Heart left ventricle (tissue), 16 donors: ENCODE data around the gene HARS1. TPM values are rescaled to one million over a fixed set of nuclear protein-coding genes. Genes with fewer than 3 reads are reported as not detected.
"Not testable (repeated sequence)": the region's sequence is repeated elsewhere in the genome, so short reads cannot be mapped to it uniquely, and the experiment has no call there.

Experiments
- ATAC-seq, 4 donors: fragments of 200-7000 bp; cut with Tn5 transposase; one replicate each; pipeline ENCODE4 v1.9.1; 2020 to 2022; ENCODE audit warnings: moderate library complexity in 4 of 4, mild to moderate bottlenecking in 3 of 4, moderate number of reproducible peaks in 1 of 4
- DNase-seq, 5 donors: peaks; one replicate each; pipeline ENCODE4 v3.0.0-alpha.2; 2020
- H3K27ac ChIP-seq, 12 donors: fragments of 200-600 bp; sonication (generic) in 4 of 12; one replicate each; pipeline versions ENCODE4 v1.5.0 to v1.8.0; 2016 to 2022; ENCODE audit warnings: mild to moderate bottlenecking in 2 of 12
- H3K27me3 ChIP-seq, 9 donors: fragments of 200-600 bp; sonication (generic) in 2 of 9; one replicate each; pipeline versions ENCODE4 v1.5.1 to v1.8.0; 2016 to 2022; ENCODE audit warnings: mild to moderate bottlenecking in 3 of 9
- H3K36me3 ChIP-seq, 9 donors: fragments of 200-600 bp; sonication (generic) in 2 of 9; one replicate each; pipeline versions ENCODE4 v1.5.0 to v1.8.0; 2018 to 2022; ENCODE audit warnings: mild to moderate bottlenecking in 2 of 9
- H3K4me1 ChIP-seq, 12 donors: fragments of 200-600 bp; sonication (generic) in 4 of 12; one replicate each; pipeline versions ENCODE4 v1.5.0 to v1.8.0; 2016 to 2022; ENCODE audit warnings: mild to moderate bottlenecking in 3 of 12
- H3K4me3 ChIP-seq, 12 donors: fragments of 200-600 bp; sonication (generic) in 4 of 12; one replicate each; pipeline versions ENCODE4 v1.5.0 to v1.8.0; 2017 to 2022; ENCODE audit warnings: mild to moderate bottlenecking in 9 of 12, moderate library complexity in 4 of 12
- H3K9me3 ChIP-seq, 12 donors: fragments of 200-600 bp; sonication (generic) in 4 of 12; one replicate each; pipeline versions ENCODE4 v1.5.0 to v1.8.0; 2016 to 2022; ENCODE audit warnings: mild to moderate bottlenecking in 1 of 12
- CTCF ChIP-seq, 12 donors: fragments of 200-600 bp; sonication (generic) in 4 of 12; IDR thresholded peaks; one replicate each; pipeline versions ENCODE4 v1.5.0 to v1.8.0; 2018 to 2022; ENCODE audit warnings: antibody characterized with exemption in 12 of 12, mild to moderate bottlenecking in 5 of 12
- POLR2A ChIP-seq, 2 donors: fragments of 450-650 bp; IDR thresholded peaks; one replicate each; pipeline ENCODE4 v1.6.1; 2017; ENCODE audit warnings: antibody characterized with exemption in 2 of 2, mild to moderate bottlenecking in 2 of 2, moderate library complexity in 2 of 2
- WGBS, 4 donors: extraction: QIAGEN DNeasy Blood & Tissue Kit in 2 of 4; methylation state at CpG; one replicate each; pipeline versions ENCODE4 v1.1.5 to v1.1.7; 2013 to 2018; 5-methylcytosine and 5-hydroxymethylcytosine counted together
- intact Hi-C, 10 donors: fragments of 100-400 bp; cut with DNase I; formaldehyde crosslinking; loops; one replicate each; pipeline versions ENCODE4 v1.11.1 to v1.14.2; 2022
- polyA plus RNA-seq, 2 donors: library from polyadenylated mRNA; stranded (reverse); fragments of 200-250 nt; gene quantifications; one replicate each; pipeline ENCODE4 v1.2.3, GENCODE V29; 2013
- total RNA-seq, 9 donors: library from RNA; depleted of rRNA in 2 of 9; stranded (reverse); fragments of >200 nt in 2 of 9; fragmentation: NEBNext Ultra II Directional in 3 of 9; extraction: Animal tissue kit (Norgen Biotek cat#: 25700) in 3 of 9; gene quantifications; one replicate each; pipeline versions ENCODE4 v1.1.0 to v1.2.4, GENCODE V29; 2016 to 2023
- donor health status: ischemic (EF 13 %, LVEDD 7.1; RV severe dilation, severe dysfunction).
- donor health status: healthy with polysubstance abuse.
- donor health status: DM: no; HTN: yes; CAD: no.
- donor health status: DM: no; HTN: no; CAD: no.
- donor health status: ischemic (EF 25% LVEDD 6.9; RV normal size, moderate dysfunction).
- donor health status: ischemic (EF 25% LVEDD 5.7; RV mildly dilated, moderate dysfunction).
- donor health status: healthy.
- donor health status: DM: yes; HTN: yes; CAD: no.
- donor health status: ischemic (EF 35%, LVEDD 5.7; RV mildly dilated, moderate dysfunction).
- donor health status: nonischemic (EF 11% LVEDD 7.7; RV severe dilation, severe dysfunction).
- donor health status: DM: yes; HTN: yes; CAD: no.
- donor health status: PGD.
- donor health status: ischemic (EF 29% LVEDD 5.4; RV normal size, mild dysfunction).
- donor health status: nonischemic (EF 23%, LVEDD 6.1; RV moderate dilation, normal function).

Gene HARS1
- total and polyA plus RNA-seq, 11 donors, result 31.3 to 58.6 (median 37.2) TPM

DNA sequence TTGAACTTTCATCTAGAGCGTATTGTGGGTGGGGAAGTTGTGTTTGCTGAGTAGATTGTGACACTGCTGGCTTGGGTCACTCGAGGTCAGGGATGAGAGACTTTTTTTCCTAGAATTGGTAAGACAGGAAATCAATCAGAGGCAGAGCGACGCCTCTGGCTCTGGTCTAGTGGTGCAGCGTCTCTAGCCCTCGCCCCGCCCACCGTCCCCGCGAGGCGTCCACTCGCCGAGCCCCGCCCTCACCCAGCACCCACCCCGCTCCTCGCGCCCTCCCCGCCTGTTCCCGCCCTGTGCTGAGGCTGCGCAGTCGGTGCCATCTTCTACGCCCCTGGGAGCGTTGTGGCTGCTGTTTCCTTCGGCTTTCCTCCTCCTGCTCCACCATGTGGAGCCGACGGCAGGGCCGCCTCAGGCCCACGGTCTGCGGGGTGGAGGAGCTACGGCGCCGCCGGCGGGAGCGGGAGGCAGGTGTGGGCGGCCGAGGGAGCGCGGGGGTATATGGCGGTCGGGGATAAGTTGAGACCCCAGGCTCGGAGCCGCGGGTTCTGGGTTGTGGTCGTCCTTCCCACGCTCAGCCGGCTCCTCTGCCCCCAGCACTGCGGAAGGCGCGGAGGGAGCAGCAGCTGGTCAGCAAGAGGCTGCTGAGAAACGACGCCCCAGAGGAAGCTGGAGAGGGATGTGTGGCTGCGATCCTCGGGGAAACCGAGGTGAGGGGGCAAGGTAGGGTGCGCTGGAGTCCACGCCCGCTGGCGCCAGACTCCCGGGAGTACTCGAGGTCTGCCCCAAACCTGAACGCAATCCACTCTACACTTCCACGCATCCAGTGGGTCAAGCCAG, 51.8 kb downstream of the HARS1 start, which contains the start of gene TMCO6:
TMCO6 (plus strand) TSS at position 304 of the 834 bp plus-strand sequence; CDS start at position 381, 77 bp downstream.
- DNase-seq (peak; percentile 99), ATAC-seq (peak; percentile 98 to 99 (median 99))
- WGBS, 4 donors, result 0 to 1% (median 1%) methylated on average over 17 to 63 of the region's 63 CpGs
- H3K4me1 ChIP-seq, result peaks cover 0 to 40% (median 17%) of the 10 kb centered on the region in 12 donors
- H3K27ac ChIP-seq, result peak within 1 kb of the TSS; percentile 83 to 95 (median 92)
- no peaks in the 10 kb centered on the region for H3K27me3 ChIP-seq
- intact Hi-C loops, result loop anchor here in 9 of 10 donors (1.0 to 10.0 kb wide), 10 partner anchors 25 to 267 kb away; partner anchors contain the start of genes EIF4EBP3 (in 4 of the 9), ANKHD1 (in 2 of the 9), APBB3 (in 2 of the 9) and SLC35A4 (in 2 of the 9)
- peaks cover 0 to 32% (median 22%) of the 10 kb centered on the region in 9 donors for H3K36me3 ChIP-seq
- no peaks in the 10 kb centered on the region for H3K9me3 ChIP-seq
- H3K4me3 ChIP-seq, result peak within 1 kb of the TSS; percentile 38 to 92 (median 79)
- peak; percentile 58 to 87 (median 70) for TF ChIP-seq CTCF (IDR thresholded peaks at IDR 0.05)
- TF ChIP-seq POLR2A (IDR thresholded peaks at IDR 0.05), result peak in 1 of 2 donors; percentile 67

GRCh38 chr5:140638898-140639147, 52.3 kb downstream of the HARS1 start:
- Histone ChIP-seq H3K4me1 (peaks cover 0 to 45% (median 17%) of the 10 kb centered on the region in 12 donors), H3K36me3 (peaks cover 0 to 27% (median 17%) of the 10 kb centered on the region in 9 donors), H3K27ac (peak overlapping the region; percentile 83 to 95 (median 92)), H3K4me3 (peak overlapping the region in 11 of 12 donors; percentile 3 to 92 (median 82))
- intact Hi-C loops, result loop anchor here in 9 of 10 donors (1.0 to 10.0 kb wide), 10 partner anchors 25 to 267 kb away; partner anchors contain the start of genes EIF4EBP3 (in 4 of the 9), ANKHD1 (in 2 of the 9), APBB3 (in 2 of the 9) and SLC35A4 (in 2 of the 9)
- peak in 1 of 4 donors; percentile 3 for ATAC-seq
- not testable (repeated sequence) for H3K27me3 ChIP-seq, H3K9me3 ChIP-seq, DNase-seq
- 23 to 40% (median 30%) methylated on average over 9 of the region's 9 CpGs for WGBS, 4 donors

GRCh38 chr5:140637371-140638100, 53.6 kb downstream of the HARS1 start:
- ATAC-seq (no peak), DNase-seq (no peak)
- Histone ChIP-seq H3K27me3 (no peaks in the 10 kb centered on the region), H3K36me3 (peaks cover 0 to 14% (median 5%) of the 10 kb centered on the region in 9 donors), H3K9me3 (no peaks in the 10 kb centered on the region), H3K4me3 (no peak overlapping the region), H3K27ac (peak overlapping the region in 1 of 12 donors; percentile 24), H3K4me1 (peaks cover 0 to 55% (median 24%) of the 10 kb centered on the region in 12 donors)
- 82 to 90% (median 88%) methylated on average over 10 of the region's 10 CpGs for WGBS, 4 donors
- intact Hi-C loops, result loop anchor here in 9 of 10 donors (2.0 to 10.0 kb wide), 9 partner anchors 70 to 265 kb away; partner anchors contain the start of genes EIF4EBP3 (in 4 of the 9), ANKHD1 (in 2 of the 9), APBB3 (in 2 of the 9) and SLC35A4 (in 2 of the 9)
- TF ChIP-seq CTCF (IDR thresholded peaks at IDR 0.05) (no peak), POLR2A (IDR thresholded peaks at IDR 0.05) (no peak)
